Keratinocyte (primary cell): ENCODE data around the gene DPCD. TPM values are rescaled to one million over a fixed set of nuclear protein-coding genes. Genes with fewer than 3 reads are reported as not detected.

Experiments
- DNase-seq: peaks from one replicate; pipeline ENCODE4 v3.0.0-alpha.2; 2011; ENCODE audit warnings: low read depth, missing footprints, low spot score
- FAIRE-seq: peaks from 2 replicates; lab custom pipeline; 2011; peaks lifted over from hg19 to GRCh38; lab: Jason Lieb, UNC
- H2AFZ ChIP-seq: 2 replicates; pipeline ENCODE4 v1.6.0; 2012; ENCODE audit warnings: low read length, control low read depth, inconsistent platforms; ENCODE audit not compliant: control insufficient read depth
- H3K27ac ChIP-seq: 2 replicates; pipeline ENCODE4 v1.5.1; 2011; ENCODE audit warnings: low read length; ENCODE audit not compliant: control insufficient read depth, insufficient read depth
- H3K27me3 ChIP-seq: 3 replicates; pipeline ENCODE4 v1.6.0; 2011; ENCODE audit warnings: low read length; ENCODE audit not compliant: control insufficient read depth, insufficient read depth; ENCODE audit errors: extremely low read depth
- H3K36me3 ChIP-seq, 2 experiments: 2 replicates in 1 of 2; 3 replicates in 1 of 2; pipeline ENCODE4 v1.5.1; 2011; ENCODE audit warnings: low read length in 2 of 2, mild to moderate bottlenecking in 1 of 2; ENCODE audit not compliant: control insufficient read depth in 2 of 2, insufficient read depth in 2 of 2; ENCODE audit errors: extremely low read depth in 1 of 2
- H3K4me1 ChIP-seq: 3 replicates; pipeline ENCODE4 v1.5.1; 2011; ENCODE audit warnings: low read length; ENCODE audit not compliant: control insufficient read depth, insufficient read depth; ENCODE audit errors: extremely low read depth
- H3K4me2 ChIP-seq: 3 replicates; pipeline ENCODE4 v1.6.0; 2011; ENCODE audit warnings: low read depth, low read length; ENCODE audit not compliant: control insufficient read depth, insufficient read depth; ENCODE audit errors: extremely low read depth
- H3K4me3 ChIP-seq, 3 experiments: fragments of 200-600 bp in 1 of 3; sonication (generic) in 1 of 3; 2 replicates in 2 of 3; 3 replicates in 1 of 3; pipeline ENCODE4 v1.5.1; 2011 to 2016; ENCODE audit warnings: low read length in 3 of 3, mild to moderate bottlenecking in 3 of 3, control low read depth in 2 of 3, inconsistent platforms in 1 of 3, low read depth in 1 of 3, mixed read lengths in 1 of 3, mixed run types in 1 of 3, moderate library complexity in 1 of 3; ENCODE audit not compliant: control insufficient read depth in 2 of 3, insufficient read depth in 2 of 3; ENCODE audit errors: extremely low read depth in 1 of 3
- H3K79me2 ChIP-seq: 2 replicates; pipeline ENCODE4 v1.6.0; 2012; ENCODE audit warnings: low read length; ENCODE audit not compliant: control insufficient read depth, insufficient read depth
- H3K9ac ChIP-seq: 3 replicates; pipeline ENCODE4 v1.6.0; 2011; ENCODE audit warnings: low read length; ENCODE audit not compliant: control insufficient read depth, insufficient read depth; ENCODE audit errors: extremely low read depth
- H3K9me1 ChIP-seq: 3 replicates; pipeline ENCODE4 v1.6.0; 2011; ENCODE audit warnings: low read length; ENCODE audit not compliant: control insufficient read depth, insufficient read depth; ENCODE audit errors: extremely low read depth
- H3K9me3 ChIP-seq: 2 replicates; pipeline ENCODE4 v1.5.1; 2012; ENCODE audit warnings: low read depth, low read length; ENCODE audit not compliant: control insufficient read depth
- H4K20me1 ChIP-seq: 3 replicates; pipeline ENCODE4 v1.6.0; 2011; ENCODE audit warnings: low read length; ENCODE audit not compliant: control insufficient read depth, insufficient read depth; ENCODE audit errors: extremely low read depth
- EZH2 ChIP-seq: IDR thresholded peaks from one replicate; pipeline ENCODE4 v1.6.1; 2012; ENCODE audit warnings: inconsistent platforms, mild to moderate bottlenecking, low read length, moderate library complexity
- dilution Hi-C: fragments of 300-500 bp; cut with MboI; formaldehyde crosslinking; loops from one replicate; pipeline ENCODE4 v1.7.0; 2020; ENCODE audit warnings: low sequenced_read_pairs; ENCODE audit not compliant: extremely low pct_ligation_motif_present
- polyA plus RNA-seq, 5 experiments: library from polyadenylated mRNA; depleted of rRNA in 3 of 5; stranded (reverse) in 3 of 5; stranded (forward) in 1 of 5; unstranded in 1 of 5; fragments of >200 nt; gene quantifications; 1 replicate in 1 of 5; 2 replicates in 3 of 5; 3 replicates in 1 of 5; pipeline versions ENCODE4 v1.2.1 to v1.2.3, GENCODE V29; 2011 to 2012; ENCODE audit warnings: missing spikeins in 2 of 5, low read depth in 1 of 5, low replicate concordance in 1 of 5
- TF ChIP-seq, protein P1 (sequence below), 3 experiments: IDR thresholded peaks in 1 of 3; conservative IDR thresholded peaks in 1 of 3; optimal IDR thresholded peaks in 1 of 3; 2 replicates in 2 of 3; 3 replicates in 1 of 3; pipeline versions ENCODE3 to v1.5.1; 2011; ENCODE audit warnings: low read length in 3 of 3, mild to moderate bottlenecking in 3 of 3, moderate library complexity in 2 of 3, control low read depth in 1 of 3, inconsistent platforms in 1 of 3; ENCODE audit not compliant: insufficient read depth in 2 of 3; ENCODE audit errors: extremely low read depth in 1 of 3

Gene DPCD
- polyA plus RNA-seq, 1 donor (not counting 4 experiments of a cell fraction or from before 2014, with no cell fraction given): 58.1 TPM

DNA sequence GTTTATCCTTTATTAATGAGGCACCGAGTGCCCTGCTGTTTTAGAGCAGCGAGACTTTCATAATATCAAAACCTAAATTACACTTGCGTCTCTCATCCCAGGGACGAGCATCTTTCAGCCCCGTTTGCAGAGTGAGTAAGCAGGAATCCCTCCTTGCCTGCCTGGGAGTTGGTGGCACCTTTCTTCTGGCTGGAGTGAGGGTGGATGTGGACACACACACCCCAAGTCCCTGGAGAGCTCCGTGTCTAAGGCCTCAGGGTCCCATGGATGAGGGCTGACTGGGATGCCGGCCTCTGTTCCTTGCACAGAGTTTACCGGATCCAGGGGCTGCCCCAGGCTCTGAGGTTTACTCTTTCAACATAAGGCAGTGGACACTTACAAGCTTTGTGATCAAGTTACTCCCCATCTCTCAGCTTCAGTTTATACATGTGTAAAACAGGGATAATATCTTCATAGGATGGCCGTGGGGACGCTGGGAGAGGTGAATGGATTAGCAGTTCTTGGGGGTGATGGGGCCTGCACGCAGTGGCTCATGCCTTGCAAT, 24.6 kb upstream of the DPCD start:
- Histone ChIP-seq H3K9me3 (no peaks in the 10 kb centered on the region), H3K9me1 (no peaks in the 10 kb centered on the region), H3K4me1 (peaks cover 8% of the 10 kb centered on the region), H4K20me1 (no peaks in the 10 kb centered on the region), H3K27ac (no peak overlapping the region), H2AFZ (no peak overlapping the region), H3K79me2 (no peaks in the 10 kb centered on the region), H3K36me3 (no peaks in the 10 kb centered on the region), H3K4me3 (no peak overlapping the region), H3K9ac (no peak overlapping the region), H3K27me3 (peaks cover 39% of the 10 kb centered on the region), H3K4me2 (no peak overlapping the region)
- dilution Hi-C loops: no loop called here
- no peak for DNase-seq
- no peak for FAIRE-seq
- TF ChIP-seq, protein P1, sequence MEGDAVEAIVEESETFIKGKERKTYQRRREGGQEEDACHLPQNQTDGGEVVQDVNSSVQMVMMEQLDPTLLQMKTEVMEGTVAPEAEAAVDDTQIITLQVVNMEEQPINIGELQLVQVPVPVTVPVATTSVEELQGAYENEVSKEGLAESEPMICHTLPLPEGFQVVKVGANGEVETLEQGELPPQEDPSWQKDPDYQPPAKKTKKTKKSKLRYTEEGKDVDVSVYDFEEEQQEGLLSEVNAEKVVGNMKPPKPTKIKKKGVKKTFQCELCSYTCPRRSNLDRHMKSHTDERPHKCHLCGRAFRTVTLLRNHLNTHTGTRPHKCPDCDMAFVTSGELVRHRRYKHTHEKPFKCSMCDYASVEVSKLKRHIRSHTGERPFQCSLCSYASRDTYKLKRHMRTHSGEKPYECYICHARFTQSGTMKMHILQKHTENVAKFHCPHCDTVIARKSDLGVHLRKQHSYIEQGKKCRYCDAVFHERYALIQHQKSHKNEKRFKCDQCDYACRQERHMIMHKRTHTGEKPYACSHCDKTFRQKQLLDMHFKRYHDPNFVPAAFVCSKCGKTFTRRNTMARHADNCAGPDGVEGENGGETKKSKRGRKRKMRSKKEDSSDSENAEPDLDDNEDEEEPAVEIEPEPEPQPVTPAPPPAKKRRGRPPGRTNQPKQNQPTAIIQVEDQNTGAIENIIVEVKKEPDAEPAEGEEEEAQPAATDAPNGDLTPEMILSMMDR (optimal IDR thresholded peaks at IDR 0.05 in 1 of 3, IDR thresholded peaks at IDR 0.05 in 1 of 3, conservative IDR thresholded peaks at IDR 0.05 in 1 of 3; ENCODE audit: extremely low read depth in 1 of 3, insufficient read depth in 2 of 3, low read length in 3 of 3): no peak
- no peak for TF ChIP-seq EZH2

DNA sequence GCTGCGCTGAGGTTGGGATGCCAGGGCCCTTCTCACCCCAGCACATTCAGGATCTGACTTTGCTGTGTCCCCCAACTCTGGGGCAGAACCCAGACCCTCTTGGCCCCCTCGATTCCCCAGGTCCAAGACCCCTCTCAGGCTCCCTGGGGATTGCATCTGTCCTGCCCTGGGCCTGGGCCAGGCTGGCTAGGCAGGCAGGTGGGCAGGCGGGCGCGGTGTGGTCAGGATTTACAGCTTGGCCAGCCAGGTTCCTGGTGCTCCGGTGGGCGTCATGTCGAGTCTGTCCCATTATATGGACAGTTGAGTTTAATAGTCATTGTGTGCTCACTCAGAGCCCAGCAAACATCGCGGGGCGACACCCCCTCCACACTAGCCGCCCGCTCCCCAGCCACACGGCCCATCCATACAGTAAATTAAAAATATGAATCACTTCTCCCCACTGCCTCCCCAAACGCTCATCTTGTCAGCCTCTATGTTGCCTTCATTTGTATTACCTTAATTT, 23.6 kb upstream of the DPCD start:
- no peak for FAIRE-seq
- Histone ChIP-seq H3K9ac (no peak overlapping the region), H3K36me3 (no peaks in the 10 kb centered on the region), H3K9me1 (no peaks in the 10 kb centered on the region), H3K79me2 (no peaks in the 10 kb centered on the region), H3K4me2 (no peak overlapping the region), H2AFZ (no peak overlapping the region), H3K27me3 (peaks cover 48% of the 10 kb centered on the region), H3K9me3 (no peaks in the 10 kb centered on the region), H3K4me1 (peaks cover 4% of the 10 kb centered on the region), H3K4me3 (no peak overlapping the region), H4K20me1 (no peaks in the 10 kb centered on the region), H3K27ac (no peak overlapping the region)
- dilution Hi-C loops: no loop called here
- DNase-seq: no peak
- TF ChIP-seq, protein P1 (optimal IDR thresholded peaks at IDR 0.05 in 1 of 3, IDR thresholded peaks at IDR 0.05 in 1 of 3, conservative IDR thresholded peaks at IDR 0.05 in 1 of 3; ENCODE audit: extremely low read depth in 1 of 3, insufficient read depth in 2 of 3, low read length in 3 of 3): no peak
- no peak for TF ChIP-seq EZH2
